ENCODE results near the gene GLYATL1. TPM values are rescaled to one million over a fixed set of nuclear protein-coding genes. Genes with fewer than 3 reads are reported as not detected.

The GLYATL1 gene
- total and polyA plus RNA-seq, 2 of the 13 experiments (the other 11 are each of a cell fraction or from before 2014, with no cell fraction given) = 0.17 TPM; not detected in 1

DNA sequence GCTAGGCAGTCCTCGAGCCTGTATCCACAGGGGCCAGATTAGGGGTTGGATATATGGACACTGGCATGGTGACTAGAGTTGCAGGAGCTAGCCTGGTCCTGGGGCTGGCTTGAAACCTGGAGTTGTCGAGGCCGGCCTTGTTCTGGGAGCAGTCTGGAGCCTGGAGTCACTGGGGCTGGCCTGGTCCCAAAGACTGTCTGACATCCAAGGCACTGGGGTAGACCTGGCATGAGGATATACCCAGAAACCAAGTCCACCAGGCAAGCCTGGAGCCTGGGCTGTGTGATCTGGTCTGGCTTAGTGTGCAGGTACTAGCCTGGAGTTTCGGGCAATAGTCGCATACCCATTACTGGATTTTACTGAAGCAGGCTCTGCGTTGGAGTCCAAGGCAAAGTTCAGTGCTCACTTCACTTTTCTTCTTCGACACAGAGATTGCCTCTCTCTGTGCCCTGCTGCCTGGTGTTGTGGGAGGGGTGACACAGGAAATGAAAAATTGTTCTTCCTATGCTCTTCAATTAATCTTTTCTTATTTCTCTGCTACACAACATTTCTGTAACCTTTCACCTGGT, 4.3 kb upstream of the GLYATL1 start:
- POLR2A ChIA-PET = no interaction called here
- WGBS (ENCODE audit: low lambda C conversion rate) = 40% methylated on average over 3 of the region's 7 CpGs
- Histone ChIP-seq H3K4me1 (ENCODE audit: insufficient read depth, low read length) (peaks cover 4% of the 10 kb centered on the region), H3K79me2 (ENCODE audit: insufficient read depth, low read length) (no peaks in the 10 kb centered on the region), H3K27ac (ENCODE audit: extremely low read length, insufficient read depth, low read length) (no peak overlapping the region), H3K9me3 (ENCODE audit: low read length) (no peaks in the 10 kb centered on the region), H3K36me3 (replicated peaks in 1 of 2; ENCODE audit: control insufficient read depth in 1 of 2, insufficient read depth in 2 of 2, low read length in 2 of 2) (no peaks in the 10 kb centered on the region), H3K27me3 (ENCODE audit: control insufficient read depth in 1 of 2, insufficient read depth in 2 of 2, low read length in 2 of 2) (no peaks in the 10 kb centered on the region), H3K9ac (ENCODE audit: insufficient read depth, low read depth, low read length) (no peak overlapping the region), H4K20me1 (ENCODE audit: insufficient read depth, low read length) (no peaks in the 10 kb centered on the region), H3K4me2 (ENCODE audit: low read depth, low read length) (no peak overlapping the region), H2AFZ (ENCODE audit: low read length) (no peak overlapping the region), H3K4me3 (replicated peaks in 1 of 3; ENCODE audit: insufficient read depth in 1 of 3, low read depth in 2 of 3, low read length in 3 of 3) (no peak overlapping the region)
- in situ Hi-C loops (cut with HindIII; ENCODE audit: extremely low pct_ligation_motif_present, low pct_unique_long_range_greater_than_20kb) (no loop called here), intact Hi-C loops (cut with micrococcal nuclease; ENCODE audit: unreplicated experiment) (no loop called here)
- DNase-seq (ENCODE audit: low spot score) (no peak), ATAC-seq (no peak), FAIRE-seq (no peak)
- no TSS peak for BruUV-seq (replicated peaks)
- TF ChIP-seq MBD4 (IDR thresholded peaks at IDR 0.05; ENCODE audit: borderline replicate concordance, low read length) = no peak
- no peak for TF ChIP-seq EEA1 (CRISPR knock-in tag; IDR thresholded peaks at IDR 0.05; ENCODE audit: borderline replicate concordance)
- CTCF ChIA-PET (ENCODE audit: low intra/inter-chr PET ratio, low total read pairs) = no interaction called here

GRCh38 chr11:58938398-58938797, 890 bp upstream of the GLYATL1 start:
- Histone ChIP-seq H3K4me1 (ENCODE audit: insufficient read depth, low read length) (peaks cover 10% of the 10 kb centered on the region), H3K4me2 (ENCODE audit: low read depth, low read length) (no peak overlapping the region), H3K27me3 (ENCODE audit: control insufficient read depth in 1 of 2, insufficient read depth in 2 of 2, low read length in 2 of 2) (no peaks in the 10 kb centered on the region), H3K9me3 (ENCODE audit: low read length) (no peaks in the 10 kb centered on the region), H3K4me3 (replicated peaks in 1 of 3; ENCODE audit: insufficient read depth in 1 of 3, low read depth in 2 of 3, low read length in 3 of 3) (no peak overlapping the region), H3K9ac (ENCODE audit: insufficient read depth, low read depth, low read length) (no peak overlapping the region), H3K79me2 (ENCODE audit: insufficient read depth, low read length) (no peaks in the 10 kb centered on the region), H2AFZ (ENCODE audit: low read length) (no peak overlapping the region), H3K36me3 (replicated peaks in 1 of 2; ENCODE audit: control insufficient read depth in 1 of 2, insufficient read depth in 2 of 2, low read length in 2 of 2) (no peaks in the 10 kb centered on the region), H4K20me1 (ENCODE audit: insufficient read depth, low read length) (no peaks in the 10 kb centered on the region), H3K27ac (ENCODE audit: extremely low read length, insufficient read depth, low read length) (no peak overlapping the region)
- ATAC-seq = no peak
- TF ChIP-seq SALL2 (CRISPR knock-in tag; IDR thresholded peaks at IDR 0.05) (no peak), CENPT (CRISPR knock-in tag; IDR thresholded peaks at IDR 0.05; ENCODE audit: low read depth) (no peak), RFXANK (CRISPR knock-in tag; IDR thresholded peaks at IDR 0.05) (no peak), IKZF1 (IDR thresholded peaks at IDR 0.05) (no peak), MAFG (CRISPR knock-in tag; IDR thresholded peaks at IDR 0.05) (no peak), RFX3 (CRISPR knock-in tag; IDR thresholded peaks at IDR 0.05) (no peak), THAP7 (CRISPR knock-in tag; IDR thresholded peaks at IDR 0.05) (no peak)
- no peak for DNase-seq (ENCODE audit: low spot score)
- no peak for FAIRE-seq
- POLR2A ChIA-PET = no interaction called here
- BruUV-seq (replicated peaks) = no TSS peak
- in situ Hi-C loops (cut with HindIII; ENCODE audit: extremely low pct_ligation_motif_present, low pct_unique_long_range_greater_than_20kb) = no loop called here
- 35% methylated on average over 4 of the region's 4 CpGs for WGBS (ENCODE audit: low lambda C conversion rate)
- CTCF ChIA-PET (ENCODE audit: low intra/inter-chr PET ratio, low total read pairs) = no interaction called here
- intact Hi-C loops (cut with micrococcal nuclease; ENCODE audit: unreplicated experiment) = no loop called here
